ENCODE data around the gene PCDHB7. TPM values are rescaled to one million over a fixed set of nuclear protein-coding genes. Genes with fewer than 3 reads are reported as not detected.
"Not testable (repeated sequence)": the region's sequence is repeated elsewhere in the genome, so short reads cannot be mapped to it uniquely, and the experiment has no call there.

Gene PCDHB7
- 1 to 10 TPM in 1 of 4 donors, under 1 TPM in 3; 0.49 to 1.1 (median 0.58) TPM for total RNA-seq

GRCh38 chr5:141172381-141173204 is at the start of gene PCDHB7:
PCDHB7 (plus strand) TSS chr5:141172644; CDS start chr5:141172836, 192 bp downstream.
- 26 to 35% methylated on average over 20 of the region's 20 CpGs for WGBS, 2 donors
- intact Hi-C loops (cut with DNase I; ENCODE audit: low total_unique reads), result no loop called here
- H3K4me3 ChIP-seq (ENCODE audit: low read depth, poor library complexity, severe bottlenecking), result no peak within 1 kb of the TSS
- no peak for DNase-seq (ENCODE audit: low spot score in 2 of 2)
- TF ChIP-seq POLR2A (IDR thresholded peaks at IDR 0.05) (no peak), CTCF (IDR thresholded peaks at IDR 0.05) (no peak)

- 30 to 41% methylated on average over 17 to 35 of the region's 73 CpGs for WGBS, 2 donors
- H3K4me3 ChIP-seq (ENCODE audit: low read depth, poor library complexity, severe bottlenecking); intact Hi-C loops (cut with DNase I; ENCODE audit: low total_unique reads); DNase-seq (ENCODE audit: low spot score in 2 of 2): not testable (repeated sequence)
These were observed 48.9 kb upstream of the PCDHB7 start for GRCh38 chr5:141123396-141124135.

- 92 to 93% methylated on average over 1 of the region's 1 CpG for WGBS, 2 donors
- TF ChIP-seq POLR2A (IDR thresholded peaks at IDR 0.05) (no peak), CTCF (IDR thresholded peaks at IDR 0.05) (no peak)
- no peak for DNase-seq (ENCODE audit: low spot score in 2 of 2)
- intact Hi-C loops (cut with DNase I; ENCODE audit: low total_unique reads), result no loop called here
- no peak overlapping the region for H3K4me3 ChIP-seq (ENCODE audit: low read depth, poor library complexity, severe bottlenecking)
These were observed 45.1 kb upstream of the PCDHB7 start for GRCh38 chr5:141127305-141127704.

- H3K4me3 ChIP-seq (ENCODE audit: low read depth, poor library complexity, severe bottlenecking), result no peak within 1 kb of the TSS
- no peak for TF ChIP-seq POLR2A (IDR thresholded peaks at IDR 0.05)
- TF ChIP-seq CTCF (IDR thresholded peaks at IDR 0.05), result no peak
- no peak for DNase-seq (ENCODE audit: low spot score in 2 of 2)
- intact Hi-C loops (cut with DNase I; ENCODE audit: low total_unique reads), result no loop called here
- 22 to 23% methylated on average over 22 of the region's 22 CpGs for WGBS, 2 donors
These were observed 37.3 kb upstream of the PCDHB7 start, which contains the start of gene PCDHB5 for GRCh38 chr5:141135030-141135717. PCDHB5 (plus strand) TSS chr5:141135206; CDS start chr5:141135435, 229 bp downstream.

GRCh38 chr5:141135718-141136266 is 36.7 kb upstream of the PCDHB7 start:
- no peak for DNase-seq (ENCODE audit: low spot score in 2 of 2)
- WGBS, 2 donors, result 45 to 54% methylated on average over 19 of the region's 19 CpGs
- no peak overlapping the region for H3K4me3 ChIP-seq (ENCODE audit: low read depth, poor library complexity, severe bottlenecking)
- intact Hi-C loops (cut with DNase I; ENCODE audit: low total_unique reads), result no loop called here
- no peak for TF ChIP-seq CTCF (IDR thresholded peaks at IDR 0.05)
- TF ChIP-seq POLR2A (IDR thresholded peaks at IDR 0.05), result no peak

GRCh38 chr5:141137346-141137745 is 35.1 kb upstream of the PCDHB7 start:
- intact Hi-C loops (cut with DNase I; ENCODE audit: low total_unique reads); H3K4me3 ChIP-seq (ENCODE audit: low read depth, poor library complexity, severe bottlenecking); DNase-seq (ENCODE audit: low spot score in 2 of 2): not testable (repeated sequence)
- WGBS, 2 donors, result 49 to 51% methylated on average over 15 to 32 of the region's 34 CpGs

Measured in lower leg skin (tissue), 4 donors.